Natural killer cell (primary cell): Measurements from ENCODE around the gene CERS6. TPM values are rescaled to one million over a fixed set of nuclear protein-coding genes. Genes with fewer than 3 reads are reported as not detected.
A peak's percentile ranks its signal among the peaks of the same experiment; 100 is the strongest.

Experiments
- ATAC-seq, 3 donors: fragments of 150-1000 bp in 2 of 3; fragments of 200-7000 bp in 1 of 3; cut with Tn5 transposase; 1 replicate in 1 of 3; 2 replicates in 2 of 3; pipeline ENCODE4 v1.10.0; 2021; ENCODE audit warnings: mild to moderate bottlenecking in 2 of 3, moderate library complexity in 2 of 3
- DNase-seq, 2 donors: peaks; one replicate each; pipeline versions ENCODE4 v3.0.0 to v3.0.0-alpha.2; 2013 to 2021; ENCODE audit warnings: mixed read lengths in 1 of 2
- H3K27ac ChIP-seq: one replicate; pipeline ENCODE4 v1.5.1; 2013; ENCODE audit warnings: mild to moderate bottlenecking, low read length
- H3K27me3 ChIP-seq: one replicate; pipeline ENCODE4 v1.6.1; 2013; ENCODE audit warnings: low read length; ENCODE audit not compliant: control insufficient read depth, insufficient read depth
- H3K36me3 ChIP-seq: one replicate; pipeline ENCODE4 v1.6.1; 2013; ENCODE audit warnings: low read length; ENCODE audit not compliant: control insufficient read depth, insufficient read depth
- H3K4me1 ChIP-seq: one replicate; pipeline ENCODE4 v1.6.1; 2013; ENCODE audit warnings: low read length; ENCODE audit not compliant: control insufficient read depth, insufficient read depth
- H3K4me3 ChIP-seq: one replicate; pipeline ENCODE4 v1.5.1; 2013; ENCODE audit warnings: low read length
- H3K9me3 ChIP-seq: one replicate; pipeline ENCODE4 v1.6.1; 2013; ENCODE audit warnings: low read length; ENCODE audit not compliant: control insufficient read depth, insufficient read depth
- H3K27ac Mint-ChIP-seq, 2 donors: one replicate each; pipeline ENCODE4 v1.8.0; 2022; ENCODE audit warnings: mild to moderate bottlenecking in 2 of 2, mixed read lengths in 2 of 2, moderate library complexity in 1 of 2
- H3K27me3 Mint-ChIP-seq, 2 donors: one replicate each; pipeline ENCODE4 v1.8.0; 2022; ENCODE audit warnings: low read depth in 2 of 2, mixed read lengths in 2 of 2
- H3K36me3 Mint-ChIP-seq: one replicate; pipeline ENCODE4 v1.8.0; 2022; ENCODE audit warnings: mixed read lengths
- H3K4me1 Mint-ChIP-seq, 2 donors: one replicate each; pipeline ENCODE4 v1.8.0; 2022; ENCODE audit warnings: mixed read lengths in 2 of 2
- H3K4me3 Mint-ChIP-seq: one replicate; pipeline ENCODE4 v1.8.0; 2022; ENCODE audit warnings: mild to moderate bottlenecking, moderate library complexity, mixed read lengths
- H3K9me3 Mint-ChIP-seq, 2 donors: one replicate each; pipeline ENCODE4 v1.8.0; 2022; ENCODE audit warnings: mixed read lengths in 2 of 2
- CTCF ChIP-seq: fragments of 200-600 bp; IDR thresholded peaks from one replicate; pipeline ENCODE4 v1.8.0; 2022; ENCODE audit warnings: antibody characterized with exemption
- WGBS: methylation state at CpG from one replicate; pipeline ENCODE4 v1.1.7; 2013; ENCODE audit warnings: missing lambda C conversion rate; ENCODE audit not compliant: insufficient coverage; 5-methylcytosine and 5-hydroxymethylcytosine counted together
- intact Hi-C: fragments of 100-400 bp; cut with micrococcal nuclease; formaldehyde crosslinking; loops from one replicate; pipeline ENCODE4 v1.14.2; 2022
- total RNA-seq, 4 donors: library from RNA; stranded (reverse); fragments of 120-200 nt in 1 of 4; gene quantifications; one replicate each; pipeline versions ENCODE4 v1.2.3 to v1.2.4, GENCODE V29; 2013 to 2022

CERS6 gene
- total RNA-seq, 3 donors from 2014 or later (not counting 1 experiment from before 2014, with no cell fraction given) = 9.1 to 13.5 (median 11.8) TPM

GRCh38 chr2:168461942-168462331 is 5.9 kb downstream of the CERS6 start:
- Histone ChIP-seq H3K4me3 (no peak overlapping the region), H3K4me1 (peaks cover 5% of the 10 kb centered on the region), H3K9me3 (no peaks in the 10 kb centered on the region), H3K27me3 (no peaks in the 10 kb centered on the region), H3K36me3 (no peaks in the 10 kb centered on the region), H3K27ac (no peak overlapping the region)
- ATAC-seq = no peak
- no peaks in the 10 kb centered on the region for H3K9me3 Mint-ChIP-seq
- no peaks in the 10 kb centered on the region for H3K27me3 Mint-ChIP-seq
- H3K4me1 Mint-ChIP-seq = peaks cover 56 to 61% of the 10 kb centered on the region in 2 donors
- 75% methylated on average over 1 of the region's 2 CpGs for WGBS
- no peak overlapping the region for H3K4me3 Mint-ChIP-seq
- peak overlapping the region in 1 of 2 donors; percentile 16 for H3K27ac Mint-ChIP-seq
- intact Hi-C loops = no loop called here
- no peak for DNase-seq
- H3K36me3 Mint-ChIP-seq = no peaks in the 10 kb centered on the region
- no peak for TF ChIP-seq CTCF

GRCh38 chr2:168462543-168463045 is 6.5 kb downstream of the CERS6 start:
- intact Hi-C loops = no loop called here
- ATAC-seq (no peak), DNase-seq (no peak)
- Mint-ChIP-seq H3K9me3 (no peaks in the 10 kb centered on the region), H3K36me3 (no peaks in the 10 kb centered on the region), H3K27ac (no peak overlapping the region), H3K4me1 (peaks cover 57 to 63% of the 10 kb centered on the region in 2 donors), H3K27me3 (no peaks in the 10 kb centered on the region), H3K4me3 (no peak overlapping the region)
- no peak for TF ChIP-seq CTCF
- WGBS = 100% methylated on average over 2 of the region's 2 CpGs
- no peaks in the 10 kb centered on the region for H3K27me3 ChIP-seq
- H3K9me3 ChIP-seq = no peaks in the 10 kb centered on the region
- no peaks in the 10 kb centered on the region for H3K36me3 ChIP-seq
- H3K4me3 ChIP-seq = no peak overlapping the region
- peaks cover 1% of the 10 kb centered on the region for H3K4me1 ChIP-seq
- H3K27ac ChIP-seq = no peak overlapping the region

GRCh38 chr2:168465594-168465993 is 9.5 kb downstream of the CERS6 start:
- Histone ChIP-seq H3K4me3 (no peak overlapping the region), H3K36me3 (no peaks in the 10 kb centered on the region), H3K4me1 (peaks cover 11% of the 10 kb centered on the region), H3K9me3 (no peaks in the 10 kb centered on the region), H3K27ac (no peak overlapping the region), H3K27me3 (no peaks in the 10 kb centered on the region)
- TF ChIP-seq CTCF = no peak
- Mint-ChIP-seq H3K36me3 (no peaks in the 10 kb centered on the region), H3K27ac (peak overlapping the region in 1 of 2 donors; percentile 43), H3K4me1 (peaks cover 68 to 71% of the 10 kb centered on the region in 2 donors), H3K4me3 (no peak overlapping the region), H3K9me3 (no peaks in the 10 kb centered on the region), H3K27me3 (no peaks in the 10 kb centered on the region)
- intact Hi-C loops = no loop called here
- DNase-seq (no peak), ATAC-seq (no peak)

- intact Hi-C loops = no loop called here
- WGBS = no CpG with 5 or more reads among the region's 2 CpGs
- Mint-ChIP-seq H3K27me3 (no peaks in the 10 kb centered on the region), H3K4me3 (peak overlapping the region; percentile 67), H3K27ac (peak overlapping the region; percentile 19 to 43), H3K4me1 (peaks cover 70 to 72% of the 10 kb centered on the region in 2 donors), H3K36me3 (no peaks in the 10 kb centered on the region), H3K9me3 (no peaks in the 10 kb centered on the region)
- TF ChIP-seq CTCF = no peak
- no peak overlapping the region for H3K4me3 ChIP-seq
- no peaks in the 10 kb centered on the region for H3K9me3 ChIP-seq
- no peak for DNase-seq
- H3K27me3 ChIP-seq = no peaks in the 10 kb centered on the region
- no peaks in the 10 kb centered on the region for H3K36me3 ChIP-seq
- H3K4me1 ChIP-seq = peaks cover 14% of the 10 kb centered on the region
- no peak for ATAC-seq
- peak overlapping the region; percentile 22 for H3K27ac ChIP-seq
Measured at GRCh38 chr2:168466190-168466737, 10.2 kb downstream of the CERS6 start.
